Endothelial cell (in vitro differentiated cells): Measurements from ENCODE around the gene SNX19. TPM values are rescaled to one million over a fixed set of nuclear protein-coding genes. Genes with fewer than 3 reads are reported as not detected.

Source experiments
- DNase-seq: peaks from one replicate; pipeline ENCODE4 v3.0.0; 2021; ENCODE audit warnings: low spot score
- H3K27ac Mint-ChIP-seq: one replicate; pipeline ENCODE4 v1.8.0; 2021; ENCODE audit warnings: mixed read lengths, inconsistent platforms; ENCODE audit not compliant: unreplicated experiment
- H3K27me3 Mint-ChIP-seq: one replicate; pipeline ENCODE4 v1.8.0; 2021; ENCODE audit warnings: mild to moderate bottlenecking, moderate library complexity, mixed read lengths, inconsistent platforms; ENCODE audit not compliant: unreplicated experiment
- H3K36me3 Mint-ChIP-seq: one replicate; pipeline ENCODE4 v1.8.0; 2021; ENCODE audit warnings: mild to moderate bottlenecking, low read depth, mixed read lengths, inconsistent platforms; ENCODE audit not compliant: unreplicated experiment
- H3K4me1 Mint-ChIP-seq: one replicate; pipeline ENCODE4 v1.8.0; 2021; ENCODE audit warnings: mild to moderate bottlenecking, mixed read lengths, inconsistent platforms; ENCODE audit not compliant: unreplicated experiment
- H3K4me3 Mint-ChIP-seq: one replicate; pipeline ENCODE4 v1.8.0; 2021; ENCODE audit warnings: mild to moderate bottlenecking, mixed read lengths, inconsistent platforms; ENCODE audit not compliant: unreplicated experiment
- H3K9me3 Mint-ChIP-seq: one replicate; pipeline ENCODE4 v1.8.0; 2021; ENCODE audit warnings: mixed read lengths, inconsistent platforms; ENCODE audit not compliant: unreplicated experiment
- total RNA-seq: library from RNA; stranded (reverse); fragmentation: NEBNext Ultra II Directional; extraction: Animal tissue kit (Norgen Biotek cat#: 25700); gene quantifications from one replicate; pipeline ENCODE4 v1.2.1, GENCODE V29; 2021; ENCODE audit not compliant: unreplicated experiment
- TF ChIP-seq, protein P1 (sequence below): fragments of 200-600 bp; sonication (generic); IDR thresholded peaks from one replicate; pipeline ENCODE4 v1.5.0; 2021; ENCODE audit warnings: antibody characterized with exemption; ENCODE audit not compliant: unreplicated experiment

The SNX19 gene
- total RNA-seq, 1 donor from 2014 or later: 47.9 TPM

DNA sequence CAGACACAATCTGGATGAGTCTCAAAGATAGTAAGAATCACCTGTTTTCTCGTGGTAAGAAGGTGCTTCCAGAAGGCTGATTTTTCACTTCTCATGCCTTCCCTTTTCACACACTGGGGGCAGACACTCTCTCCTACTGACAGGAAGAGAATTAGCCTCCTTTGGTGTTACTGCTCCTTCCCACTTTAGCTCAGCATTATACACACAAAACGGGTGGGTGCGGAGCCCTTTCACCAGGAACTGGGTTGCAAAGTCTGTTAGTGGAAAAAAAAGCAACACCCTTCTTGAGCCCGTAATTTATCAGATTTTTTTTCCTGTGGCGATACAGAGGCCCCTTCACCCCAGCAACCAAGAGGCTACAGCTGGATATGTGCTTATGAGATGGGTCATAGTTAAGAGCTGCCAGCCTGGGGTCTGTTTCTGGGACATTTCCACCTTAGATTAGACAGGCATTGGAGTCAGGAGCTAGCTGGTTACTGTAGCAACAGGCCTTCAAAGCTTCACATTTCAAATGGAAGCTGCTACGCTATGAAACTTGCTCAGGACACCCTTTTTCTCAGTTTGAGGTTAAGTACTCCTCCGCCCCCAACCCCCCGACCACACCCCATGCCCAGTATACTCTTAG lies 48.1 kb downstream of the SNX19 start:
- peaks cover 19% of the 10 kb centered on the region for H3K4me1 Mint-ChIP-seq
- peaks cover 2% of the 10 kb centered on the region for H3K27me3 Mint-ChIP-seq
- H3K4me3 Mint-ChIP-seq: no peak overlapping the region
- peaks cover 3% of the 10 kb centered on the region for H3K36me3 Mint-ChIP-seq
- no peak overlapping the region for H3K27ac Mint-ChIP-seq
- DNase-seq: no peak
- TF ChIP-seq, protein P1, sequence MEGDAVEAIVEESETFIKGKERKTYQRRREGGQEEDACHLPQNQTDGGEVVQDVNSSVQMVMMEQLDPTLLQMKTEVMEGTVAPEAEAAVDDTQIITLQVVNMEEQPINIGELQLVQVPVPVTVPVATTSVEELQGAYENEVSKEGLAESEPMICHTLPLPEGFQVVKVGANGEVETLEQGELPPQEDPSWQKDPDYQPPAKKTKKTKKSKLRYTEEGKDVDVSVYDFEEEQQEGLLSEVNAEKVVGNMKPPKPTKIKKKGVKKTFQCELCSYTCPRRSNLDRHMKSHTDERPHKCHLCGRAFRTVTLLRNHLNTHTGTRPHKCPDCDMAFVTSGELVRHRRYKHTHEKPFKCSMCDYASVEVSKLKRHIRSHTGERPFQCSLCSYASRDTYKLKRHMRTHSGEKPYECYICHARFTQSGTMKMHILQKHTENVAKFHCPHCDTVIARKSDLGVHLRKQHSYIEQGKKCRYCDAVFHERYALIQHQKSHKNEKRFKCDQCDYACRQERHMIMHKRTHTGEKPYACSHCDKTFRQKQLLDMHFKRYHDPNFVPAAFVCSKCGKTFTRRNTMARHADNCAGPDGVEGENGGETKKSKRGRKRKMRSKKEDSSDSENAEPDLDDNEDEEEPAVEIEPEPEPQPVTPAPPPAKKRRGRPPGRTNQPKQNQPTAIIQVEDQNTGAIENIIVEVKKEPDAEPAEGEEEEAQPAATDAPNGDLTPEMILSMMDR: no peak
- H3K9me3 Mint-ChIP-seq: no peaks in the 10 kb centered on the region

DNA sequence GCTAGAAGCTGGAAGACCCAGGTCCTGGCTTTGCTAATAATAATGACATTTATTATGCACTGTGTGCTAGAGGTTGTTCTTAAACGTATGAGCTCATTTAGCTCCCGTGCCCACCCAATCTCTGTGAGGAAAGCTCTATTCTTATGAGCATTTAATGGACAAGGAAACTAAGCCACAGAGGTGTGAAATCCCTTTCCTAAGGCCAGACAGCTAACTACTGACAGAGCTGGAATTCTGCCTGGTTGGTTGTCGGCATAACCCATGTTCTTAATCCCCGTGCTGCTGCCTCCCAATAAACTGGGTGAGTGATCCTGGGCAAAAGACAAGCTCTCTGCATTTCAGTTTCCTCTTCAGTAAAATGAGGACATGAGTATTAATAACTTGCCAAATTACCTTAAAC lies 49.4 kb downstream of the SNX19 start:
- peaks cover 3% of the 10 kb centered on the region for H3K36me3 Mint-ChIP-seq
- H3K27ac Mint-ChIP-seq: no peak overlapping the region
- H3K9me3 Mint-ChIP-seq: no peaks in the 10 kb centered on the region
- DNase-seq: no peak
- peaks cover 2% of the 10 kb centered on the region for H3K27me3 Mint-ChIP-seq
- peaks cover 16% of the 10 kb centered on the region for H3K4me1 Mint-ChIP-seq
- H3K4me3 Mint-ChIP-seq: no peak overlapping the region
- TF ChIP-seq, protein P1: no peak

DNA sequence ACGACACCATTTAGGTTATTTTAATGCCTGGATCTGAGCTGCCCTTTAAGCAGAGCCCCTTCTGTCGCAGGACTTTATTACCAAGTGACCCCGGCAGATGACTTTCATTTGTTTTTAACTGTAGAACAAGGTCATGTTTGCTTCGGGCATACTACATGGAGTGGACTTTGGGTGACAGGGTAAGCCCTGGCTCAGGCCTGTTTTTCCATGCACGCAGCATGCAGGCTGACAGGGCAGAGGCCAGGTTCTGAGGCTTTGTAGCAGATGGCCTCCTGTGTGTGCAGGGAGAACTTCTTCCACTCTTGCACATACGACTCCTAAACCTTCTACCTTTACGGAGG lies 50.5 kb downstream of the SNX19 start:
- no peak overlapping the region for H3K27ac Mint-ChIP-seq
- TF ChIP-seq, protein P1: no peak

DNA sequence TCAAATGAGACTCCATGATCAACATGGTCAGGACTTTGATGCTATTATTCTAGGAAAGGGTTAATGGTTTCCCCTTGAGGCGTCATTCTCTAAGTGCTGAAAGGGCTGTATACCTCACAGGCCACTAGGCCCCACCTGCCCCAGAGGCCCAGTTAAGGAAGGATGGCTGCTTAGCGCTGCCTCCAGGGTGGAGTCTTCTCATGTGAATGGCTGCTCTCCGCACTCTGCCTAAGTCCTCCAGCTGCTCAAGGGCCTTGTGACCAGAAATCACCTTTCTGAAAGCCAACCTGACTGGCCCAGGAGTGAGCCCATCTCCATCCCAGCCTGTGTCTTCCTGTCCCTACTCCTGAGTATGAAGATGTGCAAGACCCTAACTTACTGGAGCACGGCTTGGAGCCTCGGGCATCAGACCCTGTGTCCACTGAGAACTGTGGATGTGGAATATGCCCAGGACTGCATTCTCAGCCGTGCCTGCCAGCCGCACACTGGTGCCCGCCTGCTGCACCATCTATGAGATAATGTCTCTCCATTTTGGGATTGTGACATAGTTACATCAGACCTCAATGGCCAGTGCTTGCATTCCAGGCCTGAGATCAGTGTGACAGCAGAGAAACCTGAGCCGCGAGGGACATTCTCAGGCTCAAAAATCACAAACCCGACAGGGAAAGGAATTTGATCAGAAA lies 51.0 kb downstream of the SNX19 start:
- Mint-ChIP-seq H3K4me1 (peaks cover 13% of the 10 kb centered on the region), H3K9me3 (no peaks in the 10 kb centered on the region), H3K27ac (no peak overlapping the region), H3K36me3 (no peaks in the 10 kb centered on the region), H3K27me3 (peaks cover 2% of the 10 kb centered on the region), H3K4me3 (no peak overlapping the region)
- no peak for DNase-seq
- TF ChIP-seq, protein P1: no peak

More for the DNA sequence above, 50.5 kb downstream of the SNX19 start:
- no peak for DNase-seq
- H3K4me1 Mint-ChIP-seq: peaks cover 13% of the 10 kb centered on the region
- peaks cover under 1% of the 10 kb centered on the region for H3K36me3 Mint-ChIP-seq
- H3K27me3 Mint-ChIP-seq: peaks cover 2% of the 10 kb centered on the region
- H3K9me3 Mint-ChIP-seq: no peaks in the 10 kb centered on the region
- H3K4me3 Mint-ChIP-seq: no peak overlapping the region
